Measurements from ENCODE around the gene NRP1. TPM values are rescaled to one million over a fixed set of nuclear protein-coding genes. Genes with fewer than 3 reads are reported as not detected.
"Not testable (repeated sequence)": the region's sequence is repeated elsewhere in the genome, so short reads cannot be mapped to it uniquely, and the experiment has no call there.

The NRP1 gene
- total RNA-seq: 10 to 100 TPM; 17.7 to 47.0 (median 21.0) TPM

DNA sequence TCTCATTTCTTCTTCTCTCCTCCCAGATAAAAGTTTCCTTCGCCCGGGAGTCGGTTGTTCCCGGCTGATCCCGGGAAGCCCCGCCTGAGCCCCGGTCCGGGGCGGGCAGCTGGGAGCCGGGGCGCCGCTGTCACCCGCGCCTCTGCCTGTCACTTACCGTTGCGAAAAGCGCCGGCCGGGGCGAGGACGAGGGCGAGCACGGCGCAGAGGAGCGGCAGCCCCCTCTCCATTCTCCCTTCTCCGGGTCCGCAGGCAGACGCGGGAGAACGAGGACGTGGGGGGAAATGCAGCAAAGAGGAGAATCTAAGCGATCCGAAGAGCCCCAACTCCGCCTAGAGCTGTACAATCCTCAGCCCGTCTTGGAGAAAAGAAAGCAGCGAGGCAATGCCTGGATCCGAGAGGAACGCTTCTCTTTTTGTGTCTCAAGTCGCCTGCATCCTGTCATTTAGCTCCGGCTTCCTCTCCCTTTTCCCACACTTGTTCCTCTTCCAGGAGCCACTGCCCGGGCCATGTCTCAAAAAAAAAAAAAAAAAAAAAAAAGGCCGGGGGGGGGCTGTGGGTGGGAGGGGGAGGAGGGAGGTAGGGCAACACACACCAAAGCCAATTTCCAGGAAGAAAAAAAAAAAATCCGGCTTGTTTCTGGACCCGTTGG lies at the start of gene NRP1:
TSS of gene NRP1 (minus strand) at position 515 of the 652 bp plus-strand sequence. CDS start at position 230, 285 bp downstream.
- Histone ChIP-seq H3K36me3 (no peaks in the 10 kb centered on the region), H3K27me3 (no peaks in the 10 kb centered on the region), H3K27ac (peak within 1 kb of the TSS; percentile 64 to 88 (median 80)), H3K4me1 (peaks cover 0 to 14% (median 0%) of the 10 kb centered on the region in 4 donors), H3K9me3 (no peaks in the 10 kb centered on the region), H3K4me3 (peak within 1 kb of the TSS; percentile 41 to 78 (median 61))
- TF ChIP-seq, protein P1, sequence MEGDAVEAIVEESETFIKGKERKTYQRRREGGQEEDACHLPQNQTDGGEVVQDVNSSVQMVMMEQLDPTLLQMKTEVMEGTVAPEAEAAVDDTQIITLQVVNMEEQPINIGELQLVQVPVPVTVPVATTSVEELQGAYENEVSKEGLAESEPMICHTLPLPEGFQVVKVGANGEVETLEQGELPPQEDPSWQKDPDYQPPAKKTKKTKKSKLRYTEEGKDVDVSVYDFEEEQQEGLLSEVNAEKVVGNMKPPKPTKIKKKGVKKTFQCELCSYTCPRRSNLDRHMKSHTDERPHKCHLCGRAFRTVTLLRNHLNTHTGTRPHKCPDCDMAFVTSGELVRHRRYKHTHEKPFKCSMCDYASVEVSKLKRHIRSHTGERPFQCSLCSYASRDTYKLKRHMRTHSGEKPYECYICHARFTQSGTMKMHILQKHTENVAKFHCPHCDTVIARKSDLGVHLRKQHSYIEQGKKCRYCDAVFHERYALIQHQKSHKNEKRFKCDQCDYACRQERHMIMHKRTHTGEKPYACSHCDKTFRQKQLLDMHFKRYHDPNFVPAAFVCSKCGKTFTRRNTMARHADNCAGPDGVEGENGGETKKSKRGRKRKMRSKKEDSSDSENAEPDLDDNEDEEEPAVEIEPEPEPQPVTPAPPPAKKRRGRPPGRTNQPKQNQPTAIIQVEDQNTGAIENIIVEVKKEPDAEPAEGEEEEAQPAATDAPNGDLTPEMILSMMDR (IDR thresholded peaks at IDR 0.05): no peak
- TF ChIP-seq POLR2A (IDR thresholded peaks at IDR 0.05): no peak
- DNase-seq: peak in 2 of 3 donors; percentile 48 to 65

DNA sequence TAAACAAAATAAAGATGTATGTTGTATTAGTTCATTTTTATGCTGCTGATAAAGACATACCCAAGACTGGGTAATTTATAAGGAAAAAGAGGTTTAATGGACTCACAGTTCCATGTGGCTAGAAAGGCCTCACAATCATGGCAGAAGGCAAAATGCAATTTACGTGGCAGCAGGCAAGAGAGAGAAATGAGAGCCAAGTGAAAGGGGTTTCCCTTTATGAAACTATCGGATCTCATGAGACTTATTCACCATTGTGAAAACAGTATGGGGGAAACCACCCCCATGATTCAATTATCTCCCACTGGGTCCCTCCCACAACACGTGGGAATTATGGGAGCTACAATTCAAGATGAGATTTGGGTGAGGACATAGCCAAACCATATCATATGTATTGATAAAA lies 49.7 kb upstream of the NRP1 start:
- H3K27ac ChIP-seq, H3K27me3 ChIP-seq, H3K4me3 ChIP-seq, DNase-seq, H3K4me1 ChIP-seq, H3K9me3 ChIP-seq, H3K36me3 ChIP-seq: not testable (repeated sequence)

DNA sequence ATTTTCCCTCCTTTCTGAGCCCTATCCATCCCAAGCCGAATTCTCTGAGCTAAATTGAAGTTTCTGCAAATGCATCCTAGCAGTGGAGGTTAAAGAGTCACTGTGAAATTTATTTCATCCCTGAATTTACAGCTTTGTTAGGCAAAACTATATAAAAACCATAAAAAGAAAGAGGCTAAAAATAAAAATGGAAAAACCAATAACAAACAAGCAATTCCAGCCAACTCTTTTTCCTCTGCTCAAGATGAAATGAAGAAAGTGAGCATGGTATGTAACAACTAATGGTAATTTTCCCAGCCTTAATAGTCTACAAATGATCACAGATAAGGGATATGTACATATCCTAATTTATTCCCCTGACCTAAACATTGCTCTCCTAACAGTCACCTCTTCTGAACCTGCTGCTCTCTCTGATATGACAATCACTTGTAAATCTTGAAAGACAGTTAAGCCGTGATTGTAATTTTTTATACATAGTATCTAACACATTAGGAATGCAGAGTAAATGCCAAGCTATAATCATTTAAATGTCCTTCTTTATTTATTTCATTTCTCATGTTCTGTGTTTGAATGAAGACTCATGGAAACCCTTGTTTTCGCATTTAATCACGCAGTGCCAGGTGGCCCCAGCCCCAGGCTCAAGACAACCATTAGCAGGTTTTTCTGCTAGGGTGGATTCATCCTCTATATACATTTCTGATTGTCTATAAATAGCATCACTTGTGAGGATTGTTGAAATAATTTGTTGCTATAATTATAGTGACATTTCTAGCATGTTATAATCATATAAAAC lies 48.6 kb upstream of the NRP1 start:
- H3K4me1 ChIP-seq: peaks cover 0 to 9% (median 0%) of the 10 kb centered on the region in 4 donors
- TF ChIP-seq POLR2A (IDR thresholded peaks at IDR 0.05): no peak
- TF ChIP-seq, protein P1 (IDR thresholded peaks at IDR 0.05): no peak
- no peak overlapping the region for H3K4me3 ChIP-seq
- DNase-seq: no peak
- H3K27me3 ChIP-seq: no peaks in the 10 kb centered on the region
- H3K9me3 ChIP-seq: no peaks in the 10 kb centered on the region
- no peaks in the 10 kb centered on the region for H3K36me3 ChIP-seq
- H3K27ac ChIP-seq: no peak overlapping the region

DNA sequence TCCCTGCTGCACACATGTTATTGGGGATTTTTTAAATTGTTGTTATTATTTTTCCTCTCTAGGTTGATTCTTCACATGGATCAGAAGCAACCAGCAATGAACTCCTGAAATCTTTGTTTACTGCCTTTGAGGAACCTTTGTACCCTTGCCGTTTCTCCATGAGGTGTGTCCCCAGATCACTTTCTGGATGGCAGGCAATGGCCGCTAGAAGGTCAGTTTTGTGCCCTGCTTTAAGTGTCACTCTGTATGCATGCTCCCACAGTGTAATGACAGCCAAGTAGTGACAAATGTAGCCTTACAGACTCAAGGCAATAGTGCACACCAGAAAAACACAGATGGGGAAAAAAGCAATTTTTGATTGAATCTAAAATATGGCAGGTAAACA lies 47.7 kb upstream of the NRP1 start:
- TF ChIP-seq POLR2A (IDR thresholded peaks at IDR 0.05): no peak
- TF ChIP-seq, protein P1 (IDR thresholded peaks at IDR 0.05): peak in 1 of 6 experiments; percentile 3
- H3K4me3 ChIP-seq: no peak overlapping the region
- H3K36me3 ChIP-seq: no peaks in the 10 kb centered on the region
- H3K4me1 ChIP-seq: peaks cover 0 to 9% (median 0%) of the 10 kb centered on the region in 4 donors
- H3K9me3 ChIP-seq: no peaks in the 10 kb centered on the region
- H3K27me3 ChIP-seq: no peaks in the 10 kb centered on the region
- peak in 1 of 3 donors; percentile 57 for DNase-seq
- no peak overlapping the region for H3K27ac ChIP-seq

DNA sequence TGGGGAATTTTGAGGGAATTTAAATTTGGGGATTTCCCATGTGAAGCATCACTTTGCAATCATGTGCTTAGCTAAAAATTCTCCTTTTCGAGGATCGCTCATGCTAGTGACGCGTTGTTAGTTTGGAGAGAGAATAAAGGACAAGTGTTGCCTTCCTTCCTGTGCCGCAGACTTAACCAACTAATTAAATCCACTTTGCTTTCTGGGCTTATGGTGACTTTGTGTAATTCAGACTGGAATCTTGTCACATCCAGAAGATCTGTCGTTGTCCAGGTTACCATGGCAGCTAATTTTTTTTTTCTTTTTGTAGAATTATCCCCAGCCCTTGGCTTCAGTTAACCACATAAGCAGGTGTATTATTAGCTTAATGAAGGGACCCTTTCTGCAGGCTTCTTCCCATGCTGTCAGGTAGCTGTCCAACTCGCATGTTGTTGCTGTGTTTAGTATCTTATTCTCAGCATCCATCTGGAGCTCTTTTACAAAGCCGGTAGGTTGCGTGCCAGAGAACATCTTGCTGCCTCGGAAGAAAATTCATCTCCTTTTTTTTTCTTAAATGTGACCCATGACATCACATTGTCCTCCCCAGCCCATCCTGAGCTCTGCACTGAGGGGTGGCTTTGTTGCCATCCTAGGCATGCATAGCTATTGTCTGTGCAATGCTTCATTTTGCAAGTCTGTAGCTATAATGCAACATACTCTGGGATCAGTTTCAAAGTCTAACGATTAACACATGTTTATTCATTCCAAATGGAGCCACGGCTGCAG lies 47.2 kb upstream of the NRP1 start:
- Histone ChIP-seq H3K27me3 (no peaks in the 10 kb centered on the region), H3K4me3 (no peak overlapping the region), H3K9me3 (no peaks in the 10 kb centered on the region), H3K27ac (no peak overlapping the region), H3K36me3 (no peaks in the 10 kb centered on the region), H3K4me1 (peaks cover 0 to 9% (median 0%) of the 10 kb centered on the region in 4 donors)
- DNase-seq: no peak
- TF ChIP-seq POLR2A (IDR thresholded peaks at IDR 0.05): no peak
- TF ChIP-seq, protein P1 (IDR thresholded peaks at IDR 0.05): no peak

All from Peyer's patch (tissue), 4 donors.